ENCODE data around the gene SYNGR3. TPM values are rescaled to one million over a fixed set of nuclear protein-coding genes. Genes with fewer than 3 reads are reported as not detected.

The SYNGR3 gene
- total and polyA plus RNA-seq, 2 of the 13 experiments (the other 11 are each of a cell fraction or from before 2014, with no cell fraction given): 0.97 to 5.7 TPM

- TF ChIP-seq, protein P1, sequence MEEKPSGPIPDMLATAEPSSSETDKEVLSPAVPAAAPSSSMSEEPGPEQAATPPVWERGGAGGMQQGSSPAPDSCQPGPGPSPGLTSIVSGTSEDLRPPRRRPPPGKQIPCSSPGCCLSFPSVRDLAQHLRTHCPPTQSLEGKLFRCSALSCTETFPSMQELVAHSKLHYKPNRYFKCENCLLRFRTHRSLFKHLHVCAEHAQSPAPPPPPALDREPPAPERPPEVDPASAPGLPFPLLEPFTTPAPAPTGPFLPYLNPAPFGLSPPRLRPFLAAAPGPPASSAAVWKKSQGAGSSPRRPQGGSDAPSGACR (CRISPR knock-in tag; IDR thresholded peaks at IDR 0.05): no peak
- 0 out of 2 replicates have a peak, but pooled peaks have one; percentile 6 for TF ChIP-seq ZMAT3 (CRISPR knock-in tag; conservative IDR thresholded peaks at IDR 0.05)
- no peak for TF ChIP-seq CEBPG (CRISPR knock-in tag; IDR thresholded peaks at IDR 0.05)
- TF ChIP-seq ZNF121 (CRISPR knock-in tag; IDR thresholded peaks at IDR 0.05): peak; percentile 60
- TF ChIP-seq, protein P2, sequence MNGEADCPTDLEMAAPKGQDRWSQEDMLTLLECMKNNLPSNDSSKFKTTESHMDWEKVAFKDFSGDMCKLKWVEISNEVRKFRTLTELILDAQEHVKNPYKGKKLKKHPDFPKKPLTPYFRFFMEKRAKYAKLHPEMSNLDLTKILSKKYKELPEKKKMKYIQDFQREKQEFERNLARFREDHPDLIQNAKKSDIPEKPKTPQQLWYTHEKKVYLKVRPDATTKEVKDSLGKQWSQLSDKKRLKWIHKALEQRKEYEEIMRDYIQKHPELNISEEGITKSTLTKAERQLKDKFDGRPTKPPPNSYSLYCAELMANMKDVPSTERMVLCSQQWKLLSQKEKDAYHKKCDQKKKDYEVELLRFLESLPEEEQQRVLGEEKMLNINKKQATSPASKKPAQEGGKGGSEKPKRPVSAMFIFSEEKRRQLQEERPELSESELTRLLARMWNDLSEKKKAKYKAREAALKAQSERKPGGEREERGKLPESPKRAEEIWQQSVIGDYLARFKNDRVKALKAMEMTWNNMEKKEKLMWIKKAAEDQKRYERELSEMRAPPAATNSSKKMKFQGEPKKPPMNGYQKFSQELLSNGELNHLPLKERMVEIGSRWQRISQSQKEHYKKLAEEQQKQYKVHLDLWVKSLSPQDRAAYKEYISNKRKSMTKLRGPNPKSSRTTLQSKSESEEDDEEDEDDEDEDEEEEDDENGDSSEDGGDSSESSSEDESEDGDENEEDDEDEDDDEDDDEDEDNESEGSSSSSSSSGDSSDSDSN (CRISPR knock-in tag; IDR thresholded peaks at IDR 0.05): 0 out of 2 replicates have a peak, but pooled peaks have one; percentile 36
- TF ChIP-seq HMGXB4 (CRISPR knock-in tag; IDR thresholded peaks at IDR 0.05; ENCODE audit: borderline replicate concordance in 1 of 2, low read depth in 1 of 2): peak; percentile 23 to 50; a peak in 3 of 4 replicates
- peak; percentile 49 for TF ChIP-seq KDM2A (CRISPR knock-in tag; IDR thresholded peaks at IDR 0.05; ENCODE audit: borderline replicate concordance, low read depth)
- TF ChIP-seq YEATS4 (CRISPR knock-in tag; IDR thresholded peaks at IDR 0.05; ENCODE audit: borderline replicate concordance): peak; percentile 27; the same call in 1 of the 2 replicates
- peak; percentile 43; the same call in 1 of the 2 replicates for TF ChIP-seq TBX2 (CRISPR knock-in tag; IDR thresholded peaks at IDR 0.05; ENCODE audit: borderline replicate concordance)
- no peak for TF ChIP-seq SP1 (IDR thresholded peaks at IDR 0.05)
- no peak for TF ChIP-seq SP1 (CRISPR knock-in tag; IDR thresholded peaks at IDR 0.05)
- no peak for TF ChIP-seq ZNF703 (CRISPR knock-in tag; IDR thresholded peaks at IDR 0.05; ENCODE audit: borderline replicate concordance)
- TF ChIP-seq, protein P3, sequence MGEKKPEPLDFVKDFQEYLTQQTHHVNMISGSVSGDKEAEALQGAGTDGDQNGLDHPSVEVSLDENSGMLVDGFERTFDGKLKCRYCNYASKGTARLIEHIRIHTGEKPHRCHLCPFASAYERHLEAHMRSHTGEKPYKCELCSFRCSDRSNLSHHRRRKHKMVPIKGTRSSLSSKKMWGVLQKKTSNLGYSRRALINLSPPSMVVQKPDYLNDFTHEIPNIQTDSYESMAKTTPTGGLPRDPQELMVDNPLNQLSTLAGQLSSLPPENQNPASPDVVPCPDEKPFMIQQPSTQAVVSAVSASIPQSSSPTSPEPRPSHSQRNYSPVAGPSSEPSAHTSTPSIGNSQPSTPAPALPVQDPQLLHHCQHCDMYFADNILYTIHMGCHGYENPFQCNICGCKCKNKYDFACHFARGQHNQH (CRISPR knock-in tag; IDR thresholded peaks at IDR 0.05): no peak; the same call in 1 of the 2 replicates
- TF ChIP-seq NR2C2 (CRISPR knock-in tag; IDR thresholded peaks at IDR 0.05; ENCODE audit: borderline replicate concordance): 0 out of 2 replicates have a peak, but pooled peaks have one; percentile 19
- peak; percentile 99 for TF ChIP-seq ZFP90 (CRISPR knock-in tag; IDR thresholded peaks at IDR 0.05; ENCODE audit: borderline replicate concordance)
- TF ChIP-seq, protein P4, sequence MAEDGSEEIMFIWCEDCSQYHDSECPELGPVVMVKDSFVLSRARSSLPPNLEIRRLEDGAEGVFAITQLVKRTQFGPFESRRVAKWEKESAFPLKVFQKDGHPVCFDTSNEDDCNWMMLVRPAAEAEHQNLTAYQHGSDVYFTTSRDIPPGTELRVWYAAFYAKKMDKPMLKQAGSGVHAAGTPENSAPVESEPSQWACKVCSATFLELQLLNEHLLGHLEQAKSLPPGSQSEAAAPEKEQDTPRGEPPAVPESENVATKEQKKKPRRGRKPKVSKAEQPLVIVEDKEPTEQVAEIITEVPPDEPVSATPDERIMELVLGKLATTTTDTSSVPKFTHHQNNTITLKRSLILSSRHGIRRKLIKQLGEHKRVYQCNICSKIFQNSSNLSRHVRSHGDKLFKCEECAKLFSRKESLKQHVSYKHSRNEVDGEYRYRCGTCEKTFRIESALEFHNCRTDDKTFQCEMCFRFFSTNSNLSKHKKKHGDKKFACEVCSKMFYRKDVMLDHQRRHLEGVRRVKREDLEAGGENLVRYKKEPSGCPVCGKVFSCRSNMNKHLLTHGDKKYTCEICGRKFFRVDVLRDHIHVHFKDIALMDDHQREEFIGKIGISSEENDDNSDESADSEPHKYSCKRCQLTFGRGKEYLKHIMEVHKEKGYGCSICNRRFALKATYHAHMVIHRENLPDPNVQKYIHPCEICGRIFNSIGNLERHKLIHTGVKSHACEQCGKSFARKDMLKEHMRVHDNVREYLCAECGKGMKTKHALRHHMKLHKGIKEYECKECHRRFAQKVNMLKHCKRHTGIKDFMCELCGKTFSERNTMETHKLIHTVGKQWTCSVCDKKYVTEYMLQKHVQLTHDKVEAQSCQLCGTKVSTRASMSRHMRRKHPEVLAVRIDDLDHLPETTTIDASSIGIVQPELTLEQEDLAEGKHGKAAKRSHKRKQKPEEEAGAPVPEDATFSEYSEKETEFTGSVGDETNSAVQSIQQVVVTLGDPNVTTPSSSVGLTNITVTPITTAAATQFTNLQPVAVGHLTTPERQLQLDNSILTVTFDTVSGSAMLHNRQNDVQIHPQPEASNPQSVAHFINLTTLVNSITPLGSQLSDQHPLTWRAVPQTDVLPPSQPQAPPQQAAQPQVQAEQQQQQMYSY (CRISPR knock-in tag; IDR thresholded peaks at IDR 0.05): 0 out of 2 replicates have a peak, but pooled peaks have one; percentile 23
Observed at GRCh38 chr16:2027024-2028010, 37.5 kb downstream of the SYNGR3 start (continued).

Measured in HepG2 (cell line).